GM23338 (cell line): Measurements from ENCODE around the gene PCBP4. TPM values are rescaled to one million over a fixed set of nuclear protein-coding genes. Genes with fewer than 3 reads are reported as not detected.

ENCODE experiments used
- ATAC-seq: fragments of 200-7000 bp; cut with Tn5 transposase; 3 replicates; pipeline ENCODE4 v1.9.1; 2020
- DNase-seq: peaks from one replicate; pipeline ENCODE4 v3.0.0-alpha.2; 2015; ENCODE audit warnings: low spot score
- H2AFZ ChIP-seq: fragments of 200-600 bp; sonication (generic); 2 replicates; pipeline ENCODE4 v1.8.0; 2016; ENCODE audit warnings: antibody characterized with exemption, mild to moderate bottlenecking, moderate library complexity
- H3F3A ChIP-seq: fragments of 200-600 bp; sonication (generic); replicated peaks from 2 replicates; pipeline ENCODE4 v1.8.0; 2017; ENCODE audit warnings: antibody characterized with exemption, mixed run types, low read depth
- H3K27ac ChIP-seq: fragments of 200-600 bp; sonication (generic); 2 replicates; pipeline ENCODE4 v1.6.1; 2016; ENCODE audit warnings: low read depth
- H3K27me3 ChIP-seq: fragments of 200-600 bp; sonication (generic); 2 replicates; pipeline ENCODE4 v1.8.0; 2016; ENCODE audit warnings: mild to moderate bottlenecking, mixed run types, moderate library complexity; ENCODE audit not compliant: insufficient read depth
- H3K36me3 ChIP-seq: fragments of 200-600 bp; sonication (generic); 2 replicates; pipeline ENCODE4 v1.8.0; 2016; ENCODE audit warnings: mild to moderate bottlenecking; ENCODE audit not compliant: insufficient read depth
- H3K4me1 ChIP-seq: fragments of 200-600 bp; sonication (generic); 2 replicates; pipeline ENCODE4 v1.8.0; 2016; ENCODE audit warnings: mild to moderate bottlenecking, moderate library complexity; ENCODE audit not compliant: insufficient read depth
- H3K4me2 ChIP-seq: fragments of 200-600 bp; sonication (generic); 2 replicates; pipeline ENCODE4 v1.7.1; 2017; ENCODE audit warnings: mixed run types
- H3K4me3 ChIP-seq: fragments of 200-600 bp; sonication (generic); 2 replicates; pipeline ENCODE4 v1.6.1; 2016; ENCODE audit warnings: mixed run types
- H3K79me2 ChIP-seq: fragments of 200-600 bp; sonication (generic); replicated peaks from 2 replicates; pipeline ENCODE4 v1.8.0; 2017; ENCODE audit warnings: mild to moderate bottlenecking; ENCODE audit not compliant: insufficient read depth
- H3K9me2 ChIP-seq: fragments of 200-600 bp; sonication (generic); 2 replicates; pipeline ENCODE4 v1.8.0; 2017; ENCODE audit not compliant: insufficient read depth
- H4K20me1 ChIP-seq: fragments of 200-600 bp; sonication (generic); replicated peaks from 2 replicates; pipeline ENCODE4 v1.8.0; 2017; ENCODE audit warnings: mild to moderate bottlenecking; ENCODE audit not compliant: insufficient read depth
- H3K27ac Mint-ChIP-seq: 2 replicates; pipeline ENCODE4 v1.8.0; 2020; ENCODE audit warnings: inconsistent platforms, mild to moderate bottlenecking, moderate library complexity, mixed read lengths
- H3K27me3 Mint-ChIP-seq: 3 replicates; pipeline ENCODE4 v1.8.0; 2022; ENCODE audit warnings: low read depth, mild to moderate bottlenecking, moderate library complexity, mixed read lengths, inconsistent platforms; ENCODE audit not compliant: insufficient read depth, poor library complexity
- H3K36me3 Mint-ChIP-seq: 3 replicates; pipeline ENCODE4 v1.8.0; 2021; ENCODE audit warnings: low read depth, mild to moderate bottlenecking, inconsistent platforms, moderate library complexity, mixed read lengths
- H3K4me1 Mint-ChIP-seq: 3 replicates; pipeline ENCODE4 v1.8.0; 2020; ENCODE audit warnings: mild to moderate bottlenecking, inconsistent platforms, mixed read lengths
- H3K4me3 Mint-ChIP-seq: 3 replicates; pipeline ENCODE4 v1.8.0; 2021; ENCODE audit warnings: moderate library complexity, mild to moderate bottlenecking, inconsistent platforms, mixed read lengths
- H3K9me3 Mint-ChIP-seq: 3 replicates; pipeline ENCODE4 v1.8.0; 2020; ENCODE audit warnings: moderate library complexity, mild to moderate bottlenecking, inconsistent platforms, mixed read lengths
- CREB1 ChIP-seq: fragments of 250-450 bp; sonication (Bioruptor Pico); IDR thresholded peaks from 2 replicates; pipeline ENCODE4 v1.5.0; 2020; ENCODE audit warnings: low read depth, mild to moderate bottlenecking, moderate library complexity
- ETS1 ChIP-seq: IDR thresholded peaks from 2 replicates; pipeline ENCODE4 v1.6.1; 2016; ENCODE audit warnings: antibody characterized with exemption
- JUNB ChIP-seq: IDR thresholded peaks from one replicate; pipeline ENCODE4 v1.6.1; 2016; ENCODE audit warnings: antibody characterized with exemption; ENCODE audit not compliant: unreplicated experiment
- NANOG ChIP-seq: IDR thresholded peaks from 2 replicates; pipeline ENCODE4 v1.6.1; 2016; ENCODE audit warnings: antibody characterized with exemption, borderline replicate concordance
- POLR2AphosphoS5 ChIP-seq: IDR thresholded peaks from 2 replicates; pipeline ENCODE4 v1.6.1; 2016; ENCODE audit warnings: antibody characterized with exemption, low read depth
- REST ChIP-seq: IDR thresholded peaks from one replicate; pipeline ENCODE4 v1.6.1; 2018; ENCODE audit warnings: antibody characterized with exemption; ENCODE audit not compliant: unreplicated experiment
- STAT1 ChIP-seq: IDR thresholded peaks from one replicate; pipeline ENCODE4 v1.6.1; 2016; ENCODE audit warnings: antibody characterized with exemption; ENCODE audit not compliant: unreplicated experiment
- polyA plus RNA-seq: library from polyadenylated mRNA; unstranded; fragments of >200 nt; fragmentation: Nextera tagmentation; extraction: Ambion mirVana; gene quantifications from 2 replicates; pipeline ENCODE4 v1.2.1, GENCODE V29; 2016
- total RNA-seq: library from RNA; depleted of rRNA; stranded (reverse); fragments of >200 nt; shearing (Covaris generic); gene quantifications from 2 replicates; pipeline ENCODE4 v1.2.3, GENCODE V29; 2014

The PCBP4 gene
- total and polyA plus RNA-seq, 2 experiments from 2014 or later = 11.8 to 37.6 TPM

- no peaks in the 10 kb centered on the region for H3K9me3 Mint-ChIP-seq
- H3K36me3 Mint-ChIP-seq = peaks cover 18% of the 10 kb centered on the region; the same call in 2 of the 3 replicates
- no peak overlapping the region for H3K27ac ChIP-seq
- H3K4me1 ChIP-seq = no peaks in the 10 kb centered on the region
- H3K4me3 ChIP-seq = no peak overlapping the region
- H3K79me2 ChIP-seq = no peaks in the 10 kb centered on the region
- no peak overlapping the region for H2AFZ ChIP-seq
- H3K4me3 Mint-ChIP-seq = no peak overlapping the region
- H3K27me3 Mint-ChIP-seq = no peaks in the 10 kb centered on the region
- no peak overlapping the region for H3K27ac Mint-ChIP-seq
- DNase-seq = no peak
- H3K4me1 Mint-ChIP-seq = no peaks in the 10 kb centered on the region
- no peaks in the 10 kb centered on the region for H3K27me3 ChIP-seq
- no peaks in the 10 kb centered on the region for H3K36me3 ChIP-seq
- ATAC-seq = no peak
- H3F3A ChIP-seq = no peaks in the 10 kb centered on the region
- no peaks in the 10 kb centered on the region for H3K9me2 ChIP-seq
- no peak overlapping the region for H3K4me2 ChIP-seq
- TF ChIP-seq CREB1 (CRISPR knock-in tag) = no peak
- TF ChIP-seq JUNB = no peak
- no peak for TF ChIP-seq REST
- no peak for TF ChIP-seq NANOG
- TF ChIP-seq POLR2AphosphoS5 = no peak
- no peak for TF ChIP-seq ETS1
- no peak for TF ChIP-seq STAT1
- peaks cover 3% of the 10 kb centered on the region; the same call in 1 of the 2 replicates for H4K20me1 ChIP-seq
Measured at GRCh38 chr3:51927061-51927977, 39.9 kb downstream of the PCBP4 start.

GRCh38 chr3:51921081-51921578, 46.1 kb downstream of the PCBP4 start:
- Mint-ChIP-seq H3K27me3 (no peaks in the 10 kb centered on the region), H3K4me1 (peaks cover 3% of the 10 kb centered on the region; the same call in 2 of the 3 replicates), H3K36me3 (no peaks in the 10 kb centered on the region), H3K27ac (no peak overlapping the region), H3K9me3 (no peaks in the 10 kb centered on the region), H3K4me3 (no peak overlapping the region)
- Histone ChIP-seq H3K36me3 (no peaks in the 10 kb centered on the region), H3K27me3 (no peaks in the 10 kb centered on the region), H3F3A (no peaks in the 10 kb centered on the region), H4K20me1 (no peaks in the 10 kb centered on the region), H2AFZ (no peak overlapping the region), H3K4me3 (no peak overlapping the region), H3K79me2 (no peaks in the 10 kb centered on the region), H3K27ac (no peak overlapping the region), H3K4me2 (no peak overlapping the region), H3K4me1 (no peaks in the 10 kb centered on the region), H3K9me2 (no peaks in the 10 kb centered on the region)
- ATAC-seq = no peak
- DNase-seq = no peak
- TF ChIP-seq REST = no peak
